ENCODE measurements around the gene ESR2.
"Not testable (repeated sequence)": the region's sequence is repeated elsewhere in the genome, so short reads cannot be mapped to it uniquely, and the experiment has no call there.

ESR2 gene

GRCh38 chr14:64053694-64054669 is 240.2 kb downstream of the ESR2 start:
- H3K27me3 ChIP-seq, result no peaks in the 10 kb centered on the region
- no peak for TF ChIP-seq CTCF (IDR thresholded peaks at IDR 0.05; ENCODE audit: low read depth, low read length)
- no peaks in the 10 kb centered on the region for H3K9me3 ChIP-seq
- H3K36me3 ChIP-seq, result peaks cover 4% of the 10 kb centered on the region; the same call in 1 of the 2 replicates
- H3K4me1 ChIP-seq, result no peaks in the 10 kb centered on the region
- H3K4me3 ChIP-seq (ENCODE audit: low read depth, low read length), result no peak overlapping the region
- no peak for DNase-seq

DNA sequence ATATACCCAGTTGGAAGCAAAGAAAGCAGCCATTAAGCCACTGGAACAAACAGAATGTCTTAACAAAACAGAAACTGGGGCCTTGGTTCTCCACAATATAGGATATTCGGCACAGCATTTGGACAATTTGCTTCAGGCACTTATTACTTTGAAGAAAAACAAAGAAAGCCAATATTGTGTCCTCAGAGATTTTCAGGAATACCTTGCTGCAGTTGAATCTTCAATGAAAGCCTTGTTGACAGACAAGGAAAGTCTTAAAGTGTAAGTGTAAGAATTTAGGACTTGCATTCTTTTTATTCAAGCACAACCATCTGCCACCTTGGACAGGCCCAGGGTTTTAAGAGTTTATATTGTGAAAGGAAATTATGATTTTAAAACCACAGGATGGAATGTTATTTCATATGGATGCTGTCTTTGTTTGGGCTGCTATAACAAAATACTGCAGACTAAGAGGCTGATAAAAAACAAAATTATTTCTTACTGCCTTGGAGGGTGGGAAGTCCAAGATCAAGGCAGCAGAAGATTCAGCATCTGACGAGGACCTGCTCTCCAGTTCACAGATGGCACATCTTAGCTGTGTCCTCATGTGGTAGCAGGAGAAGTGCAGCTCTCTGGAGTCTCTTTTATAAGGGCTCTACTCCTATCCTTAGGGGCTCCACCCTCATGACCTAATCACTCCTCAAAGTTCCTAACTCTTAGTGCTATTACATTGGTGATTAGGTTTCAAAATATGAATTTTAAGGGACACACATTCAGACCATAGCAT is 244.4 kb downstream of the ESR2 start:
- DNase-seq, result no peak
- H3K36me3 ChIP-seq, result peaks cover 4% of the 10 kb centered on the region; the same call in 1 of the 2 replicates
- no peaks in the 10 kb centered on the region for H3K9me3 ChIP-seq
- no peak overlapping the region for H3K4me3 ChIP-seq (ENCODE audit: low read depth, low read length)
- no peaks in the 10 kb centered on the region for H3K4me1 ChIP-seq
- H3K27me3 ChIP-seq, result no peaks in the 10 kb centered on the region
- no peak for TF ChIP-seq CTCF (IDR thresholded peaks at IDR 0.05; ENCODE audit: low read depth, low read length)

DNA sequence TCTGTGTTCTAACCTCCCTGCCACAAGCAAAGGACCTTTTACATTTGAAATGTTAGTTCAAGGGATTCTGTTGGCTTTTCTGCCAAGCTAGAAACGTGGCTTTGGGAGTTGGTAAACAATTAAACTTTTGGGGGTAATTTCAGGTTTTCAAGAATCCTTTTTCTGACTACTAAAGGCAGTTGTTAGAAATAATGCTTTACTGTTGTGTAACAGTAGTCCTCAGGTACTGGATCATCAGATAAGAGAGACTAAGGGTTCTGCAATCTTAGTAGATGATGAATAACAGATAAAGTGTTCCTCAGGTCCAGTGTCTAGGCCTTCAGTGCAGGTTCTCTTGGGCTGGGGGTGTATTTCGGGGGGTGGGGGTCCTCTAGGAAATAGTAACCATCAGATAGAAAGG is 249.1 kb downstream of the ESR2 start:
- Histone ChIP-seq H3K36me3 (no peaks in the 10 kb centered on the region), H3K27me3 (no peaks in the 10 kb centered on the region), H3K4me1 (no peaks in the 10 kb centered on the region), H3K9me3 (no peaks in the 10 kb centered on the region), H3K4me3 (ENCODE audit: low read depth, low read length) (no peak overlapping the region)
- no peak for DNase-seq
- no peak for TF ChIP-seq CTCF (IDR thresholded peaks at IDR 0.05; ENCODE audit: low read depth, low read length)

DNA sequence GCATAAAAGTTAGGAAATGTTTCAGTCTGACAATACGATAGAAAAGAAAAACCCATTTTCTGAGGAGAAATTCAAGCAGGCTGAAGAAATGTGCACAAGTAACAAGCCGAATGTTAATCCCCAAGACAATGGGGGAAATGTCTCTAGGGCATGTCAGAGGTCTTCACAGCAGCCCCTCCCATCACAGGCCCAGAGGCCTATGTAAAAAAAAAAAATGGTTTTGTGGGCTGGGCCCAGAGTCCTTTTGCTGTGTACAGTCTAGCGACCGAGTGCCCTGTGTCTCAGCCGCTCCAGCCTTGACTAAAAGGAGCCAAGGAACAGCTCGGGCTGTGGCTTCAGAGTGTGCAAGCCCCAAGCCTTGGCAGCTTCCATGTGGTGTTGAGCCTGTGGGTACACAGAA is 250.9 kb downstream of the ESR2 start:
- not testable (repeated sequence) for H3K36me3 ChIP-seq; H3K4me1 ChIP-seq; H3K4me3 ChIP-seq (ENCODE audit: low read depth, low read length); H3K9me3 ChIP-seq; DNase-seq; H3K27me3 ChIP-seq

DNA sequence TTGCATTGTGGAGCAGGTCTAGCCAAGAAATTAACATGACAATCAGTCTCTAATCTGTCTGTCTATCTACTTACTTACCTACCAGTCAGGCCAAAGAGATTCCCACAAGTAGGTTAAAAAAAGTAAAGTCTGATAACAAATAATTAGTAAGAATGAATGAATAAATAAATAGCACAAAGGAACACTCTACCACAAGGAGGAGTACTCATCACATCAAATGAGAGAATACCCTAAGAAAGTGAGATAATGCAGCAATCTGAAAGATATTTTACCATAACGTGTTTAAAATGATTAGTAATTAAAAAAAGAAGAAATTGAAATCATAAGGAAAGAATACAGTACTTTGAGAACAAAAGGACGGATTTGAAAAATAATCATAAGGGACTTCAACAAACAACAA is 254.1 kb downstream of the ESR2 start:
- DNase-seq, result no peak
- H3K4me1 ChIP-seq, result no peaks in the 10 kb centered on the region
- no peaks in the 10 kb centered on the region for H3K9me3 ChIP-seq

More for the DNA sequence above, 254.1 kb downstream of the ESR2 start:
- no peak overlapping the region for H3K4me3 ChIP-seq (ENCODE audit: low read depth, low read length)
- no peak for TF ChIP-seq CTCF (IDR thresholded peaks at IDR 0.05; ENCODE audit: low read depth, low read length)
- H3K27me3 ChIP-seq, result no peaks in the 10 kb centered on the region
- no peaks in the 10 kb centered on the region for H3K36me3 ChIP-seq

Measured in BE2C (cell line).